Measurements from ENCODE around the gene LRP11. TPM values are rescaled to one million over a fixed set of nuclear protein-coding genes. Genes with fewer than 3 reads are reported as not detected.

Gene LRP11
- polyA plus RNA-seq, 1 experiment = 26.3 TPM

GRCh38 chr6:149881860-149882259, 17.7 kb upstream of the LRP11 start:
- ChIA-PET CTCF (no interaction called here), POLR2A (no interaction called here)
- no peak for DNase-seq (ENCODE audit: low read depth)
- no peak for TF ChIP-seq CTCF (IDR thresholded peaks at IDR 0.05; ENCODE audit: insufficient read depth, low read depth, low read length)
- H3K36me3 ChIP-seq (ENCODE audit: control insufficient read depth, insufficient read depth, low read length) = no peaks in the 10 kb centered on the region
- peaks cover 6% of the 10 kb centered on the region for H3K27me3 ChIP-seq (ENCODE audit: control insufficient read depth, insufficient read depth, low read length)
- no peak overlapping the region for H3K4me3 ChIP-seq (ENCODE audit: low read depth, low read length)

GRCh38 chr6:149881066-149881766, 17.1 kb upstream of the LRP11 start:
- Histone ChIP-seq H3K27me3 (ENCODE audit: control insufficient read depth, insufficient read depth, low read length) (peaks cover 6% of the 10 kb centered on the region), H3K36me3 (ENCODE audit: control insufficient read depth, insufficient read depth, low read length) (no peaks in the 10 kb centered on the region), H3K4me3 (ENCODE audit: low read depth, low read length) (no peak overlapping the region)
- DNase-seq (ENCODE audit: low read depth) = no peak
- no peak for TF ChIP-seq CTCF (IDR thresholded peaks at IDR 0.05; ENCODE audit: insufficient read depth, low read depth, low read length)
- POLR2A ChIA-PET = no interaction called here
- CTCF ChIA-PET = no interaction called here

- H3K36me3 ChIP-seq (ENCODE audit: control insufficient read depth, insufficient read depth, low read length) = no peaks in the 10 kb centered on the region
- DNase-seq (ENCODE audit: low read depth) = no peak
- H3K4me3 ChIP-seq (ENCODE audit: low read depth, low read length) = no peak overlapping the region
- ChIA-PET CTCF (interaction anchor here (0.8 to 2.2 kb wide), 4 partner anchors 9 to 17 kb away, joined by 3 to 5 read pairs (median 3); no protein-coding TSS in a partner anchor), POLR2A (no interaction called here)
- no peak for TF ChIP-seq CTCF (IDR thresholded peaks at IDR 0.05; ENCODE audit: insufficient read depth, low read depth, low read length)
- peaks cover 6% of the 10 kb centered on the region for H3K27me3 ChIP-seq (ENCODE audit: control insufficient read depth, insufficient read depth, low read length)
Observed at GRCh38 chr6:149877659-149878058, 13.5 kb upstream of the LRP11 start.

GRCh38 chr6:149876241-149876933, 12.2 kb upstream of the LRP11 start:
- no peak for TF ChIP-seq CTCF (IDR thresholded peaks at IDR 0.05; ENCODE audit: insufficient read depth, low read depth, low read length)
- no peak for DNase-seq (ENCODE audit: low read depth)
- ChIA-PET POLR2A (no interaction called here), CTCF (interaction anchor here (1.9 to 2.2 kb wide), 2 partner anchors 11 to 18 kb away, joined by 4 to 5 read pairs; no protein-coding TSS in a partner anchor)
- Histone ChIP-seq H3K27me3 (ENCODE audit: control insufficient read depth, insufficient read depth, low read length) (peaks cover 6% of the 10 kb centered on the region), H3K4me3 (ENCODE audit: low read depth, low read length) (no peak overlapping the region), H3K36me3 (ENCODE audit: control insufficient read depth, insufficient read depth, low read length) (no peaks in the 10 kb centered on the region)

- ChIA-PET POLR2A (no interaction called here), CTCF (no interaction called here)
- no peaks in the 10 kb centered on the region for H3K36me3 ChIP-seq (ENCODE audit: control insufficient read depth, insufficient read depth, low read length)
- H3K4me3 ChIP-seq (ENCODE audit: low read depth, low read length) = no peak overlapping the region
- 0 out of 2 replicates have a peak, but pooled peaks cover under 1% of the 10 kb centered on the region for H3K27me3 ChIP-seq (ENCODE audit: control insufficient read depth, insufficient read depth, low read length)
- TF ChIP-seq CTCF (IDR thresholded peaks at IDR 0.05; ENCODE audit: insufficient read depth, low read depth, low read length) = no peak
- no peak for DNase-seq (ENCODE audit: low read depth)
Observed at GRCh38 chr6:149872233-149872632, 8.1 kb upstream of the LRP11 start.
